GM23338 (cell line): ENCODE measurements around the gene DLK1. TPM values are rescaled to one million over a fixed set of nuclear protein-coding genes. Genes with fewer than 3 reads are reported as not detected.

Experiments
- ATAC-seq: fragments of 200-7000 bp; cut with Tn5 transposase; 3 replicates; pipeline ENCODE4 v1.9.1; 2020
- DNase-seq: peaks from one replicate; pipeline ENCODE4 v3.0.0-alpha.2; 2015; ENCODE audit warnings: low spot score
- H2AFZ ChIP-seq: fragments of 200-600 bp; sonication (generic); 2 replicates; pipeline ENCODE4 v1.8.0; 2016; ENCODE audit warnings: antibody characterized with exemption, mild to moderate bottlenecking, moderate library complexity
- H3F3A ChIP-seq: fragments of 200-600 bp; sonication (generic); replicated peaks from 2 replicates; pipeline ENCODE4 v1.8.0; 2017; ENCODE audit warnings: antibody characterized with exemption, mixed run types, low read depth
- H3K27ac ChIP-seq: fragments of 200-600 bp; sonication (generic); 2 replicates; pipeline ENCODE4 v1.6.1; 2016; ENCODE audit warnings: low read depth
- H3K27me3 ChIP-seq: fragments of 200-600 bp; sonication (generic); 2 replicates; pipeline ENCODE4 v1.8.0; 2016; ENCODE audit warnings: mild to moderate bottlenecking, mixed run types, moderate library complexity; ENCODE audit not compliant: insufficient read depth
- H3K36me3 ChIP-seq: fragments of 200-600 bp; sonication (generic); 2 replicates; pipeline ENCODE4 v1.8.0; 2016; ENCODE audit warnings: mild to moderate bottlenecking; ENCODE audit not compliant: insufficient read depth
- H3K4me1 ChIP-seq: fragments of 200-600 bp; sonication (generic); 2 replicates; pipeline ENCODE4 v1.8.0; 2016; ENCODE audit warnings: mild to moderate bottlenecking, moderate library complexity; ENCODE audit not compliant: insufficient read depth
- H3K4me2 ChIP-seq: fragments of 200-600 bp; sonication (generic); 2 replicates; pipeline ENCODE4 v1.7.1; 2017; ENCODE audit warnings: mixed run types
- H3K4me3 ChIP-seq: fragments of 200-600 bp; sonication (generic); 2 replicates; pipeline ENCODE4 v1.6.1; 2016; ENCODE audit warnings: mixed run types
- H3K79me2 ChIP-seq: fragments of 200-600 bp; sonication (generic); replicated peaks from 2 replicates; pipeline ENCODE4 v1.8.0; 2017; ENCODE audit warnings: mild to moderate bottlenecking; ENCODE audit not compliant: insufficient read depth
- H3K9me2 ChIP-seq: fragments of 200-600 bp; sonication (generic); 2 replicates; pipeline ENCODE4 v1.8.0; 2017; ENCODE audit not compliant: insufficient read depth
- H4K20me1 ChIP-seq: fragments of 200-600 bp; sonication (generic); replicated peaks from 2 replicates; pipeline ENCODE4 v1.8.0; 2017; ENCODE audit warnings: mild to moderate bottlenecking; ENCODE audit not compliant: insufficient read depth
- H3K27ac Mint-ChIP-seq: 2 replicates; pipeline ENCODE4 v1.8.0; 2020; ENCODE audit warnings: inconsistent platforms, mild to moderate bottlenecking, moderate library complexity, mixed read lengths
- H3K27me3 Mint-ChIP-seq: 3 replicates; pipeline ENCODE4 v1.8.0; 2022; ENCODE audit warnings: low read depth, mild to moderate bottlenecking, moderate library complexity, mixed read lengths, inconsistent platforms; ENCODE audit not compliant: insufficient read depth, poor library complexity
- H3K36me3 Mint-ChIP-seq: 3 replicates; pipeline ENCODE4 v1.8.0; 2021; ENCODE audit warnings: low read depth, mild to moderate bottlenecking, inconsistent platforms, moderate library complexity, mixed read lengths
- H3K4me1 Mint-ChIP-seq: 3 replicates; pipeline ENCODE4 v1.8.0; 2020; ENCODE audit warnings: mild to moderate bottlenecking, inconsistent platforms, mixed read lengths
- H3K4me3 Mint-ChIP-seq: 3 replicates; pipeline ENCODE4 v1.8.0; 2021; ENCODE audit warnings: moderate library complexity, mild to moderate bottlenecking, inconsistent platforms, mixed read lengths
- H3K9me3 Mint-ChIP-seq: 3 replicates; pipeline ENCODE4 v1.8.0; 2020; ENCODE audit warnings: moderate library complexity, mild to moderate bottlenecking, inconsistent platforms, mixed read lengths
- ETS1 ChIP-seq: IDR thresholded peaks from 2 replicates; pipeline ENCODE4 v1.6.1; 2016; ENCODE audit warnings: antibody characterized with exemption
- EZH2phosphoT487 ChIP-seq: fragments of 200-600 bp; sonication (generic); IDR thresholded peaks from one replicate; pipeline ENCODE4 v1.8.1; 2018; ENCODE audit warnings: antibody characterized with exemption; ENCODE audit not compliant: unreplicated experiment
- JUNB ChIP-seq: IDR thresholded peaks from one replicate; pipeline ENCODE4 v1.6.1; 2016; ENCODE audit warnings: antibody characterized with exemption; ENCODE audit not compliant: unreplicated experiment
- NANOG ChIP-seq: IDR thresholded peaks from 2 replicates; pipeline ENCODE4 v1.6.1; 2016; ENCODE audit warnings: antibody characterized with exemption, borderline replicate concordance
- POLR2AphosphoS5 ChIP-seq: IDR thresholded peaks from 2 replicates; pipeline ENCODE4 v1.6.1; 2016; ENCODE audit warnings: antibody characterized with exemption, low read depth
- polyA plus RNA-seq: library from polyadenylated mRNA; unstranded; fragments of >200 nt; fragmentation: Nextera tagmentation; extraction: Ambion mirVana; gene quantifications from 2 replicates; pipeline ENCODE4 v1.2.1, GENCODE V29; 2016
- total RNA-seq: library from RNA; depleted of rRNA; stranded (reverse); fragments of >200 nt; shearing (Covaris generic); gene quantifications from 2 replicates; pipeline ENCODE4 v1.2.3, GENCODE V29; 2014
- TF ChIP-seq, protein P1 (sequence below): fragments of 250-450 bp; sonication (Bioruptor Pico); IDR thresholded peaks from 2 replicates; pipeline ENCODE4 v1.5.0; 2020; ENCODE audit warnings: mild to moderate bottlenecking, moderate library complexity

The DLK1 gene
- total and polyA plus RNA-seq, 2 experiments from 2014 or later = 1.1 to 1.2 TPM

DNA sequence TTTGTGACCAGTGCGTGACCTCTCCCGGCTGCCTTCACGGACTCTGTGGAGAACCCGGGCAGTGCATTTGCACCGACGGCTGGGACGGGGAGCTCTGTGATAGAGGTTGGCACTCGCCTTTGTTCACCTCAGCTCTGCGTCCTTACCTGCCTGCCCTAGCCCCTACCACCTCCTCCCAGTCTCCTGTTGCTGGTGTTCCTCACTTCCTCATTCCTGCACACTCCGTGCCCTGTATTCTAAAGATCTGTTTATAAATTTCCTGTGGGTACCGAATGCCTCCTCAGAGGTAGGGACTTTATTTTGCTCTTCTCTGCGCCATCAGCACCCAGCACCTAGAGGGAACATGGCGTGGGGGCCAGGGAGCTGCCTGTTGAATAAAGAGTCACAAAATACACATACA, 2.3 kb downstream of the DLK1 start:
- no peak overlapping the region for H3K27ac Mint-ChIP-seq
- H3K4me1 Mint-ChIP-seq = peaks cover 25% of the 10 kb centered on the region
- peaks cover 45% of the 10 kb centered on the region for H3K27me3 Mint-ChIP-seq
- H4K20me1 ChIP-seq = no peaks in the 10 kb centered on the region
- no peaks in the 10 kb centered on the region for H3K36me3 ChIP-seq
- H3K27me3 ChIP-seq = peaks cover 36% of the 10 kb centered on the region
- no peak overlapping the region for H3K4me3 ChIP-seq
- DNase-seq (no peak), ATAC-seq (no peak)
- peaks cover 3% of the 10 kb centered on the region; the same call in 1 of the 3 replicates for H3K9me3 Mint-ChIP-seq
- H3K9me2 ChIP-seq = no peaks in the 10 kb centered on the region
- H3K79me2 ChIP-seq = no peaks in the 10 kb centered on the region
- H3K4me1 ChIP-seq = peaks cover 4% of the 10 kb centered on the region; the same call in 1 of the 2 replicates
- no peak for TF ChIP-seq NANOG
- TF ChIP-seq, protein P1, sequence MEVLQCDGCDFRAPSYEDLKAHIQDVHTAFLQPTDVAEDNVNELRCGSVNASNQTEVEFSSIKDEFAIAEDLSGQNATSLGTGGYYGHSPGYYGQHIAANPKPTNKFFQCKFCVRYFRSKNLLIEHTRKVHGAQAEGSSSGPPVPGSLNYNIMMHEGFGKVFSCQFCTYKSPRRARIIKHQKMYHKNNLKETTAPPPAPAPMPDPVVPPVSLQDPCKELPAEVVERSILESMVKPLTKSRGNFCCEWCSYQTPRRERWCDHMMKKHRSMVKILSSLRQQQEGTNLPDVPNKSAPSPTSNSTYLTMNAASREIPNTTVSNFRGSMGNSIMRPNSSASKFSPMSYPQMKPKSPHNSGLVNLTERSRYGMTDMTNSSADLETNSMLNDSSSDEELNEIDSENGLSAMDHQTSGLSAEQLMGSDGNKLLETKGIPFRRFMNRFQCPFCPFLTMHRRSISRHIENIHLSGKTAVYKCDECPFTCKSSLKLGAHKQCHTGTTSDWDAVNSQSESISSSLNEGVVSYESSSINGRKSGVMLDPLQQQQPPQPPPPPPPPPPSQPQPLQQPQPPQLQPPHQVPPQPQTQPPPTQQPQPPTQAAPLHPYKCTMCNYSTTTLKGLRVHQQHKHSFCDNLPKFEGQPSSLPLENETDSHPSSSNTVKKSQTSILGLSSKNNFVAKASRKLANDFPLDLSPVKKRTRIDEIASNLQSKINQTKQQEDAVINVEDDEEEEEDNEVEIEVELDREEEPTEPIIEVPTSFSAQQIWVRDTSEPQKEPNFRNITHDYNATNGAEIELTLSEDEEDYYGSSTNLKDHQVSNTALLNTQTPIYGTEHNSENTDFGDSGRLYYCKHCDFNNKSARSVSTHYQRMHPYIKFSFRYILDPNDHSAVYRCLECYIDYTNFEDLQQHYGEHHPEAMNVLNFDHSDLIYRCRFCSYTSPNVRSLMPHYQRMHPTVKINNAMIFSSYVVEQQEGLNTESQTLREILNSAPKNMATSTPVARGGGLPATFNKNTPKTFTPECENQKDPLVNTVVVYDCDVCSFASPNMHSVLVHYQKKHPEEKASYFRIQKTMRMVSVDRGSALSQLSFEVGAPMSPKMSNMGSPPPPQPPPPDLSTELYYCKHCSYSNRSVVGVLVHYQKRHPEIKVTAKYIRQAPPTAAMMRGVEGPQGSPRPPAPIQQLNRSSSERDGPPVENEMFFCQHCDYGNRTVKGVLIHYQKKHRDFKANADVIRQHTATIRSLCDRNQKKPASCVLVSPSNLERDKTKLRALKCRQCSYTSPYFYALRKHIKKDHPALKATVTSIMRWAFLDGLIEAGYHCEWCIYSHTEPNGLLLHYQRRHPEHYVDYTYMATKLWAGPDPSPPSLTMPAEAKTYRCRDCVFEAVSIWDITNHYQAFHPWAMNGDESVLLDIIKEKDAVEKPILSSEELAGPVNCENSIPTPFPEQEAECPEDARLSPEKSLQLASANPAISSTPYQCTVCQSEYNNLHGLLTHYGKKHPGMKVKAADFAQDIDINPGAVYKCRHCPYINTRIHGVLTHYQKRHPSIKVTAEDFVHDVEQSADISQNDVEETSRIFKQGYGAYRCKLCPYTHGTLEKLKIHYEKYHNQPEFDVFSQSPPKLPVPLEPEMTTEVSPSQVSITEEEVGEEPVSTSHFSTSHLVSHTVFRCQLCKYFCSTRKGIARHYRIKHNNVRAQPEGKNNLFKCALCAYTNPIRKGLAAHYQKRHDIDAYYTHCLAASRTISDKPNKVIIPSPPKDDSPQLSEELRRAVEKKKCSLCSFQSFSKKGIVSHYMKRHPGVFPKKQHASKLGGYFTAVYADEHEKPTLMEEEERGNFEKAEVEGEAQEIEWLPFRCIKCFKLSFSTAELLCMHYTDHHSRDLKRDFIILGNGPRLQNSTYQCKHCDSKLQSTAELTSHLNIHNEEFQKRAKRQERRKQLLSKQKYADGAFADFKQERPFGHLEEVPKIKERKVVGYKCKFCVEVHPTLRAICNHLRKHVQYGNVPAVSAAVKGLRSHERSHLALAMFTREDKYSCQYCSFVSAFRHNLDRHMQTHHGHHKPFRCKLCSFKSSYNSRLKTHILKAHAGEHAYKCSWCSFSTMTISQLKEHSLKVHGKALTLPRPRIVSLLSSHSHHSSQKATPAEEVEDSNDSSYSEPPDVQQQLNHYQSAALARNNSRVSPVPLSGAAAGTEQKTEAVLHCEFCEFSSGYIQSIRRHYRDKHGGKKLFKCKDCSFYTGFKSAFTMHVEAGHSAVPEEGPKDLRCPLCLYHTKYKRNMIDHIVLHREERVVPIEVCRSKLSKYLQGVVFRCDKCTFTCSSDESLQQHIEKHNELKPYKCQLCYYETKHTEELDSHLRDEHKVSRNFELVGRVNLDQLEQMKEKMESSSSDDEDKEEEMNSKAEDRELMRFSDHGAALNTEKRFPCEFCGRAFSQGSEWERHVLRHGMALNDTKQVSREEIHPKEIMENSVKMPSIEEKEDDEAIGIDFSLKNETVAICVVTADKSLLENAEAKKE = no peak
- TF ChIP-seq JUNB = no peak
- TF ChIP-seq EZH2phosphoT487 = no peak
- no peak overlapping the region for H3K4me2 ChIP-seq
- no peak overlapping the region for H3K27ac ChIP-seq
- no peak overlapping the region for H3K4me3 Mint-ChIP-seq
- no peaks in the 10 kb centered on the region; the same call in 2 of the 3 replicates for H3K36me3 Mint-ChIP-seq
- no peak overlapping the region; the same call in 1 of the 2 replicates for H2AFZ ChIP-seq
- H3F3A ChIP-seq = no peaks in the 10 kb centered on the region

- Mint-ChIP-seq H3K27me3 (peaks cover 45% of the 10 kb centered on the region), H3K9me3 (peaks cover 3% of the 10 kb centered on the region; the same call in 1 of the 3 replicates), H3K27ac (no peak overlapping the region), H3K36me3 (no peaks in the 10 kb centered on the region; the same call in 2 of the 3 replicates), H3K4me3 (no peak overlapping the region), H3K4me1 (peaks cover 23% of the 10 kb centered on the region)
- H2AFZ ChIP-seq = no peak overlapping the region
- peaks cover 4% of the 10 kb centered on the region; the same call in 1 of the 2 replicates for H3K4me1 ChIP-seq
- no peak overlapping the region for H3K4me2 ChIP-seq
- no peaks in the 10 kb centered on the region for H4K20me1 ChIP-seq
- no peak for ATAC-seq
- no peaks in the 10 kb centered on the region for H3K36me3 ChIP-seq
- no peaks in the 10 kb centered on the region for H3K79me2 ChIP-seq
- H3K9me2 ChIP-seq = no peaks in the 10 kb centered on the region
- no peak overlapping the region for H3K4me3 ChIP-seq
- H3K27ac ChIP-seq = no peak overlapping the region
- no peaks in the 10 kb centered on the region for H3F3A ChIP-seq
- peaks cover 32% of the 10 kb centered on the region for H3K27me3 ChIP-seq
- DNase-seq = no peak
- no peak for TF ChIP-seq POLR2AphosphoS5
- TF ChIP-seq, protein P1 = no peak
- TF ChIP-seq ETS1 = no peak
Measured at GRCh38 chr14:100729982-100730381, 3.3 kb downstream of the DLK1 start.
